ENCODE results near the gene GCNT3.

The GCNT3 gene, protein sequence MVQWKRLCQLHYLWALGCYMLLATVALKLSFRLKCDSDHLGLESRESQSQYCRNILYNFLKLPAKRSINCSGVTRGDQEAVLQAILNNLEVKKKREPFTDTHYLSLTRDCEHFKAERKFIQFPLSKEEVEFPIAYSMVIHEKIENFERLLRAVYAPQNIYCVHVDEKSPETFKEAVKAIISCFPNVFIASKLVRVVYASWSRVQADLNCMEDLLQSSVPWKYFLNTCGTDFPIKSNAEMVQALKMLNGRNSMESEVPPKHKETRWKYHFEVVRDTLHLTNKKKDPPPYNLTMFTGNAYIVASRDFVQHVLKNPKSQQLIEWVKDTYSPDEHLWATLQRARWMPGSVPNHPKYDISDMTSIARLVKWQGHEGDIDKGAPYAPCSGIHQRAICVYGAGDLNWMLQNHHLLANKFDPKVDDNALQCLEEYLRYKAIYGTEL

DNA sequence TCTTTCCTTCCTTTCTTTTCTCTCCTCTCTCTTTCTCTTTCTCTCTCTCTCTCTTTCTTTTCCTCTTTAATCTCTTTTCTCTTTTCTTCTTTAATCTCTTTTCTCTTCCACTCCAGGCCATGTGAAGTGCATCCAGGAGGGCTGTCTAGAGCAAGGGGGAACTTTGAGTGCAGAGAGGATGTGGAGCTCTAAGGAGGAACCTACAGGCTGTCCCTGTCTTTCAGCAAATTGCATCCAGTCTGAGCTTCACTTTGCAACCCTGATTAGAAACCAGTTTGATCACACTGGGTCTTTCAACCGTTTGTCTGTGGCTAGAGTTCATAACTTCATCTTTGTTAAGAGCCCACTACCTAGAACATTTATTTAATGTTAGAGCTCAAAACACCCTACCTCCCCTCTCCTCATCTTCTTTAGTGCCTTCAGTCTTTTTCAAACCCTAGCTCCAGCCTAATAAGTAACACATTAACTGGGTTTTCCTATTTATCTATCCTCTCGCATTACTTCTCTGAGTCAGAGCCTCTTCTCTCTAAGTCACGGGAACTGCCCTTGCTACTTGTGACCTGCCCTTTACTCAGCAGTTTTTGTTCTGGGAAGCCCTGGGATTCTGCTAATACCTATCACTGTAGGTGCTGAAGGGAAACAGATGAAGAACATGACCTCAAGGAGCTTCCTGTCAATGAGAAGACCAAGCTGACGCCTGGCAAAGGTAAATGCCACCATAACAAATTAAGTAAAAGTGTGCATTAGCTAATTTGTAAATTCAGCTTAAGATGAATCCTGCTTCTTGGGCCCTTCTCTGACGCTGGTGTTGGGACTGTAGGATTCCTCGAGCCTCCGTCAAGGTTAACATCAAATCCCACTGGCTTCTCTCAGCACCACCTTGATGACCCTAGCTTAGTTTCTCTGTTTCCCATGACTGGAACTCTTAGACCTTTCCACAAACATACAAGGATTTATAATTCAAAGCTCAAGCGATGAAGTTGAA, at the start of gene GCNT3:
GCNT3 (plus strand) TSS at position 508 of the 985 bp plus-strand sequence. CDS start 6,456 bp downstream, outside the sequence.
- no peak for DNase-seq

DNA sequence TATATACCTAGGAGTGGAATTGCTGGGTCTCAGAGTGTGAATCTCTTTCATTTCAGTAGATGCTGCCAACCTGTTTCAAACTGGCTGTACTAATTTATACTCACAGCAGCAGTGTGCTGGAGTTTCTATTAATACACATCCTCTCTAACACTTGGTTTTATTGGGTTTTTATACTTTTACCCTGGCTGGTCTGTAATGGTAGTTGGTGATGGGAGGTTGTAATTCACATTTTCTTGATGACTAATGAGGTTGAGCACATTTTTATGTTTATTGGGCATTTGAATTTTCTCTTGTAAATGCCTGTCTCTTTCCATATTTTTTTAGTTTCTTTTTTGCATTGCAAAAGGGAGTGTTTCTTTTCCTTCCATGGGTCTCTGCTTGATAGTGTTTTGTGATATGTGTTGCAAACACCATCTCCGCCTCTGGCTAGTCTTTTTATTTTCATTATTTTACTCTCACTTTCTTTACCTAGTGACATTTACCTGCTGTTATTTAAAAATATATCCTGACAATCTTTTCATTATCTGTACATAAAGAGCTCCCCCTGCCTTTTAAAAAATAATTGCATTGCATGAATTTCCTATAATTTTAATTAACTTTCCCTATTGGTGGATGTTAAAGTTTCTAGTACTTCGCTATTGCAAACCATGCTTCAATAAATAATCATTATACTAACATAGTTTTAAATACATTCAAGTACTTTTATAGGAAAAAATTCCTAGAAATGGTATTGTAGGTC, 49.0 kb upstream of the GCNT3 start:
- no peak for DNase-seq

DNA sequence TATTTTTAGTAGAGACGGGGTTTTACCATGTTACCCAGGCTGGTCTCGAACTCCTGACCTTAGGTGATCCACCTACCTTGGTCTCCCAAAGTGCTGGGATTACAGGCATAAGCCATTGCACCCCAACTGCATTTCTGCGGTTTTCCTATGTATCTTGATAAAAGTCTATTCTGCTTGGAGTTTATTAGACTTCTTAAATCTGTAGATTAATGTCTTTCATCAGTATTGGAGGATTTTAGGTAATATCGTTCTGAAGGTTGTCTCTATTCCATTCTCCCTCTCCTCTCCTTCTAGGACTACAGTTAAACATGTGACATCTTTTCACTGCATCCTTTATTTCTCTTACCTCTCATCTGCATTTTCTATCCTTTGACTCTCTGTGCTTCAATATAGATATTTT, 46.3 kb upstream of the GCNT3 start:
- DNase-seq: no peak

DNA sequence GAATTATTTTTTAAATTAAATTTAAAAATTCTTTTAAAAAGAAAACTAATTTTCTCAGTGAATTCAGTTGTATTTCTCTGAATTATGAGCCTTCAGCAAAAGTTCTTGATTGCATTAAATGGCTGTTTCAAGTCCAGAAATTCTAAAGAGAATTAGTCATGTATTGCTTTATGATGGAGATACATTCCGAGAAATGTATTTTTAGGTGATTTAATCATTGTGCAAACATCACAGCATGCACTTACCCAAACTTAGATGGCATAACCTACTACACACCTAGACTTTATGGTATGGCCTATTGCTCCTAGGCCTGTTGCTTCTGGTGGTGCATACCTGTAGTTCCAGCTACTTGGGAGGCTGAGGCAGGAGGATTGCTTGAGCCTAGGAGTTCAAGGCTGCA, 44.3 kb upstream of the GCNT3 start:
- no peak for DNase-seq

DNA sequence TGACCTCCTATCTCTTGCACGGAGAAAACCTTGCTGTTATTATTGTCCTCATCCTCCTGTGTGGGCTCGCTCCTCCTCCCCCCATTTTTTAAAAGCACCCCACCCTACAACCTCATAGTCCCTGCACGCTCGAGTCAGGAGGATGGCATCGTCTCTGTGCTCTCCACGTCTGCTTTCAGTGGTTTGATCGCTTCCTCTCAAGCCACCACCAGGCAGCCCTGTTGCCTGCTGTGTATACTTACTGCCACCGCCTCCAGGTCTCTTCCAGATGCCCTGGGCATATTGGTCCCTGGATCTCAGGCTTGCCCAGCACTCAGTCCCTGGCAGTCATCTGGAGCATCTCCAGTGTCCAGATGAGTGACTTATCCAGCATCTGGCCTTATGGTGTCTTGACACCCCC, 42.1 kb upstream of the GCNT3 start:
- DNase-seq: no peak

DNA sequence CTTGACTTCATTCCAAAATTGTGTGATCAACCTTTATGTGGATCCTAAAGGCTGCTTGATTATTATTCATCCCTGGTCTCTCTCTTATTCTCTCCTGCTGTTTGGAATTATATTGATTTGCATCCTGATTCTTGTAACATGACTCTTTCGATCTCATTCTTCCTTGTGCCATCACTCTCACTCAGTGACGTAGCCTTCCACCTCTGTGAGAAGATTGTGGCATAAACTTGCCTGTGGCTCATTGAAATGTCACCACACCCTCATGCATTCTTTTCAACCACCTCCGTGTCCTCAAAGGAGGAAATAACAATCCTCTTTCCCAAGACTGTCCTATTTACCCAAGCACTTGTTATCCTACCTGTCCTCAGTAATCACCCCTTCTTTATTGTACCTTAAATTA, 41.3 kb upstream of the GCNT3 start:
- no peak for DNase-seq

DNA sequence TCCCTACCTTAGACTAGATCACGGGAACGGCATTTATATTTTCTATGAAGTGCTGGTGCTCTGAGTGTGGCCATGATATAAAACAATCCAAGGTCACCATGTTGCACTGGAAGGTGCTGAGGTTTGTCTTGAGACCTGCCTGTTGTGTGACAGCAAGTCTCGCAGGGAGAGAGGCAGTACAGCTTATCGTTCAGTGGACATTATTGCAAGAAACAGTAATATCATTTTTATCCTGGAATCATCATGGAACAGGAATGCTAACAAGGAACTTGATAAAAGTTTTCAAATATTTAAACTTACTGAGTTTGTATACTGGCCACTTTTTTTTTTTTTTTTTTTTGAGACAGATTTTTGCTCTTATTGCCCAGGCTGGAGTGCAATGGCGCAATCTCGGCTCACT, 40.0 kb upstream of the GCNT3 start:
- DNase-seq: no peak

DNA sequence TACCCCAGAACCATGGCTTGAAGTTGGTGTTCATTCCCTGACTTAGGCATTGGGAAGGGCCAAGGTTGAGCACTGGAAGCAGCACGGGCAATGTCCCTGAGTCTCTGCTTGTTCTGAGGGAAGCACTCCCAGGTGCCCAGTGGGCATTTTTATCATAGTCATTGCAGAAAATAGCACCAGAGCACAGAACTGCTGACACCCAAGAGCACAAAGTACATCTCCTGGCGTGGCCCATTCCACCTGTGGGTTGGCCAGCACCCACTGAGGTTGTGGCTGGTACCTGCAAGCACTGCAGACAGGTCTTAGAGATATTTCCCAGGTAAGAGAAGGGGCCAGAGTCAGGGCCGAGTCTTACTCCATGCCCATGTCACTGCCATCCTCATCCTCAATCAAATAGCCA, 28.5 kb upstream of the GCNT3 start:
- DNase-seq: no peak

DNA sequence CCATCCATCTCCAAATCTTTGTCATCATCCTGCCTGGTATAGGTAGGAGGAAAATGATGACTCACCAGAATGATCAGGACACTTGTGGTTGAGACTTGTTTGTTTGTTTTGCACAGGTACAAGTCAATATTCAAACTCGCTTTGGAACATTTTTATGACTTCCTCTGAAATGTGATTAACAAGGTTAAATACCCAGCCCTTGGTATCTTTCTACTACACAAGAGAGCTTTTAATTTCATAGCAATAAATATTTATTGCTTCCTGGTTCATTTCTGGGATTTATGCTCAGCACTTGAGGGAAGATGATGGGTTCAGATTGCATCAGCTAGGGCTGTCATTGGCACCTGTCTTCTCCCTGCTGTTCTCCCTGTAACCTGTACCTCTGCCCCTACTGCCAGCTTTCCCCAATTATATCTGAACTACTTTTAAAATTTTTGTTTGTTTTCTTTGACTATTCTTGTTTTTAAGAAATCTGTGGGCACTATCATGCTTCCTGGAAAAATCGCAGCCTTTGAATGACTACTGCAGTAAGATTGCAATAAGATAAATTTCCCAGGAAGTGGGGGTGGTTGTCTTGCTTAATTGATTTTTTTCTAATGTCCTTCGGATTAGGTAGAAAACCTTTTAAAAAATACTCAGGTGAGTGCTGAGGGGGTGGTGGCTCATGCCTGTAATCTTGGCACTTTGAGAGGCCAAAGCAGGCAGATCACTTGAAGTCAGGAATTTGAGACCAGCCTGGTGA, 24.3 kb upstream of the GCNT3 start:
- DNase-seq: peak; percentile 86

DNA sequence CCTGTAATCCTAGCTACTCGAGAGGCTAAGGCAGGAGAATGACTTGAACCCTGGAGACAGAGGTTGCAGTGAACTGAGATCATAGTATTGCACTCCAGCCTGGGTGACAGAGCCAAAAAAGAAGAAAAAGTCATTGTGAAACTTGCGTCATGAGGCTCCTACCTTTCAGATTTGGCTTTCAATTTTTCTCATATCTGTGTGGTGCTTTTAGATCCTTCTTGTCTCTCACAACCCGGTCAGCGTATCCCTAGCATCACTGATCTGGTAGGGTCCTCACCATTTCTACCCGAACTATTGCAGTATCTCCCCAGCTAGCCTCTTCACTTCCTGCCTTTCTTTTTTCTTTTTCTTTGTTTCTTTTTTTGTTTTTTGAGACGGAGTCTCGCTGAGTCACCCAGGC, 21.6 kb upstream of the GCNT3 start:
- DNase-seq: no peak

DNA sequence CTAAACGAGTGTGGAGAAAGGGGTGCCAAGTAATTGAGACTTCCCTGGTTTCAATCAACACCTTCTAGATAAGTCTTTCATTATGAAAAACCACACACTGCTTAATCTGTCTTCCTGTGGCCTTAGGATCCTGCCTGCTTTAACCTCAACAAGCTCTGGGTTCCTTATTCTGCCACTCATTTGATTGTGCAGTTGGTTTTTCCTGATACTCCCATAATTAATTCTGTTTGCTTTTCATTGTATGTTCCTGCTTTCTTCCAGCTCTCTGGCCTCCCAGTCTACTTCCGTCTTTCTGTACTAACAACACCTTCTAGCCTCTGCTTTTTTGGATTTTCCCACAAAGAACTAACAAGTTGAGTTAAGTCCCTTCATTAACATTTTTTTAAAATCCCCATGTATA, 20.2 kb upstream of the GCNT3 start:
- DNase-seq: peak; percentile 81

DNA sequence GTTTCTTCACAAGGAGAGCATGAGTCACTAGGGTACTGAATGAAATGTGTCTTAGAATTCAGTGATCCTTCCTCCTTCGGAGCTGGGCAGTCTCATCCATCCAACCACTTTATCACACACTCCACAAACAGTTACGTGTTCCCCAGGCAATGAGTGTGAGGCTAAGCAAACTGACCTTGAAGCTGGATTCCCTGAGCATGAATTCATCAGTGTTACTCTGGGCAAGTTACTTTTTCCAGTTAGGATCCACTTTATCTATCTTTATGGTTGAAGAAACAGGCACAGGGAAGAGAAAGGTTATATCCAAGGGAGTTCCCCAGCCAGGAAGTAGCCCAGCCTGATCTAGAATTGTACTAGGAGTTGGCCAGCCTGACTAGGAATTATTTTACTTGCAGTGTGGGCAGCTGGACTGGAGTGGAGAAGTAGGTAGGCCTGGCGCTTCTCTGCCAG, 17.1 kb upstream of the GCNT3 start:
- DNase-seq: no peak

DNA sequence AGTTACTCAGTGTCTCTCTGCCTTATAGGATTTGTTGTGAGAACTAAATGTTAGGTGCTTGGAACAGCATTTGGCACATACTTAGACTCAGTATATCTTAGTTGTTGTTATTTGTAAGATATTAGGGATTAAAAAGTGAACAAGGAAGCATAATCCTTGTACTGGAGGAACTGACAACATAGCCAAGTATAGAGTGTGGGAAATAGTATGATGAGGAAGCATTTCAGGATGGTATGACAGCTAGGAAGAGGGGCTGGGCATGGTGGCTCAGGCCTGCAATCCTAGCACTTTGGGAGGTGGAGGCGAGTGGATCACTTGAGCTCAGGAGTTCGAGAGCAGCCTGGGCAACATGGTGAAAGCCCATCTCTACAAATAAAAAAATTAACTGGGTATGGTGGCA, 16.6 kb upstream of the GCNT3 start:
- DNase-seq: no peak

DNA sequence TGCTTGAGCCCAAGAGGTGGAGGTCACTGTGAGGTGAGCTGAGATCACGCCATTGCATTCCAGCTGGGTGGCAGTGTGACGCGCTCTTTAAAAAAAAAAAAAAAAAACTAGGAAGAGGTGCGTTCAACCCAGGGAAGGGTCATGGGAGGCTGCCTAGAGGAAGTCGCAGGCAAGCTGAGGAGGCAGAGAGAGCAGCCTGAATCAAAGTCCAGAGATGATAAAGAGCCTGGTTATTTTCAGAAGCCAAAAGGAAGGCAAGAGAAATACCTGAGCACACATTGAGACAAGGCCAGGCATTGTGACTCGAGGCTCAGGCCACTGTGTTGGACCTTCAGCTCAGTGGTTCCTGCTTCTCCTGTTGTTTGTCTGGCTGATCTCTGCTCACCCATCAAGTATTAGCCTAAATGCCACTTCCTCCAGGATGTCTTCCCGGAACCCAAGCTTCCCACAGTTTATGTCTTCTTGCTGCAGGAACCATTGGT, 16.1 kb upstream of the GCNT3 start:
- no peak for DNase-seq

DNA sequence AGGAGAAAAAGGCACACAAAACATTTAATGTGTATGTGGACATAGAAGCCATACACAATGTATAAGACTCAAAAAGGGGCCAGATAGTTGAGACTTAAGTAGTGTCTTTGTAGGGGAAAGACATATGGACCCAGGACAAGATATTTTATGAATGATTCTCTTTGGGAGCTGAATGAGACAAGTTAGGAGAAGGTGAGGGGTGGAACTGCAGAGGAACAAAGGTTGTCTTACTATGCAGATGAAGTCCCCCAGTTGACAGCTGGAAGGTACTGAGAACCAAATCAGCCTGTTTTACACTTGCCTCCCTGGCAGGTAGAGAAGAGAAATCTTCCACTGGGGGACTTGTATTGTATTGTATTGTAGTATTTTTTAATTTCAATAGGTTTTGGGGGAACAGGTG, 14.9 kb upstream of the GCNT3 start:
- DNase-seq: no peak

DNA sequence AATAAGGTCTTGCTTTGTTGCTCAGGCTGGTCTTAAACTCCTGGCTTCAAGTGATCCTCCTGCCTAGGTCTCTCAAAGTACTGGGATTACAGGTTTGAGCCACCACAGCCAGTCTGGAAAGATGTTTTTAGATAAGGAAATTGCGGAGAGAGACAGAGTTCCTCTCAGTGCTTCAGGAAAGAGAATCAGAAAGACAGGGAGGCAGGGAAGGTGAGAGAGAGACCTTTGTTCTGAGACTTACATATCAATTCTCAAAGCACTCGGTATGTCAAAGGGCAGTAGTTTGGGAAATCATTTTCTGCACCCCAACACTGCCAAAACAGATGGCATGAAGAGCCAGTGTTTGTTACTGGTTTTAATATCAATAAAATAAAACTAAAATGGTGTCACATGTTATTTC, 13.1 kb upstream of the GCNT3 start:
- no peak for DNase-seq

DNA sequence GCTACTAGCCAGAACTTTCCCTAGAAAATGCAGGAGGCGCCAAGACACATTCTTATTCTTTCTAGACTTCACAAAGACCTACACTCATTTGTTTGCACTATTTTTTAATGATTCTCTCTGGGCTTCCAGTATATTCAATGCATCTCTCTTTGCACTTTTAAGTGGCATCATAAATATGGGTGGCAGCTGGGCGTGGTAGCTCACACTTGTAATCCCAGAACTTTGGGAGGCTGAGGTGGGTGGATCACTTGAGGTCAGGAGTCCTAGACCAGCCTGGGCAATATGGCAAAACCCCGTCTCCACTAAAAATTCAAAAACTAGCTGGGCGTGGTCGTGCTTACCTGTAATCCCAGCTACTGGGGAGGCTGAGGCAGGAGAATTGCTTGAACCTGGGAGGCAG, 5.6 kb upstream of the GCNT3 start:
- no peak for DNase-seq

DNA sequence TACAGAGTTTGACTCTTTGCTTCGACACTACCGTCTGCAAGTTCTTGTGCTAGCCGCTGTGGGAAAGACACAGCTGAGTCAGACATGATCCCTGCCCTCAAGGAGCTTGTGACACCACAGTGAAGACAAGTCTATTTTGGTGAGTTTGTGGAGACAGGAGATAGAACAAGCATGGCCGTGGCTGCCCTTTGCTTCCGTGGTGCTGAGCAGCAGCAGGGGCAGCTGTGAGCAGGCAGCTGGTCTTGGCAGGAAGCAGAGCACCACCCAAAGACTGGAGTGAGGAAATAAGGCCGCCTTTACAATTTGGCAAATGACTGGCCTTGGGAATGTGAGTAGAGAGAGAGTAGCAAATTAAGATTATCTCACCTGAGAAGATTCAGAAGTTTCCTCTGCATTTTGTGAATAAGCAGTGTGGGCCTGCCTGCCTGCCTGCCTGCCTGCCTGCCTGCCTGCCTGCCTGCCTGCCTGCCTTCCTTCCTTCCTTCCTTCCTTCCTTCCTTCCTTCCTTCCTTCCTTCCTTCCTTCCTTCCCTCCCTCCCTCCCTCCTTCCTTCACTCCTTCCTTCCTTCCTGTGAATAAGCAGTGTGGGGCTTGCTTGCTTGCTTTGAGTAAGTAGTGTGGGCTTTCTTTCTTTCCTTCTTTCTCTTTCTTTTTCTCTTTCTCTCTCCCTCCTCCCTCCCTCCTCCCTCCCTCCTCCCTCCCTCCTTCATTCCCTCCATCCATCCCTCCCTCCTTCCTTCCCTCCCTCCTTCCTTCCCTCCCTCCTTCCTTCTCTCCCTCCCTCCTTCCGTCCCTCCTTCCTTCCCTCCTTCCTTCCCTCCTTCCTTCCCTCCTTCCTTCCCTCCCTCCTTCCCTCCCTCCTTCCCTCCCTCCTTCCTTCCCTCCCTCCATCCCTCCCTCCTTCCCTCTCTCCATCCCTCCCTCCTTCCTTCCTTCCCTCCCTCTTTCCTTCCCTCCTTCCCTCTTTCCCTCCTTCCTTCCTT, 1.6 kb upstream of the GCNT3 start:
- peak; percentile 44 for DNase-seq

DNA sequence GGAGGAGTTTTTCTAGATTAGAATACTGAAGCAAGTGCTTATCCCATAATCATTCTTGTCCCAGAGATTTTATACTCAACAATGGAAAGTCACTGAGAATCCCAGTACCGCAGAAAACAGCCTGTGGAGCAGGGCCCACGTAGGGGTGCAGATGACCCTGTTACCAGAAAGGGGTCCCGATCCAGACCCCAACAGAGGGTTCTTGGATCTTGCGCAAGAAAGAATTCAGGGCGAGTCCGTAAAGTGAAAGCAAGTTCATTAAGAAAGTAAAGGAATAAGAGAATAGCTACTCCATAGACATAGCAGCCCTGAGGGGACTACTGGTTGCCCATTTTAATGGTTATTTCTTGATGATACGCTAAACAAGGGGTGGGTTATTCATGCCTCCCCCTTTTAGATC, 2.6 kb downstream of the GCNT3 start:
- no peak for DNase-seq

DNA sequence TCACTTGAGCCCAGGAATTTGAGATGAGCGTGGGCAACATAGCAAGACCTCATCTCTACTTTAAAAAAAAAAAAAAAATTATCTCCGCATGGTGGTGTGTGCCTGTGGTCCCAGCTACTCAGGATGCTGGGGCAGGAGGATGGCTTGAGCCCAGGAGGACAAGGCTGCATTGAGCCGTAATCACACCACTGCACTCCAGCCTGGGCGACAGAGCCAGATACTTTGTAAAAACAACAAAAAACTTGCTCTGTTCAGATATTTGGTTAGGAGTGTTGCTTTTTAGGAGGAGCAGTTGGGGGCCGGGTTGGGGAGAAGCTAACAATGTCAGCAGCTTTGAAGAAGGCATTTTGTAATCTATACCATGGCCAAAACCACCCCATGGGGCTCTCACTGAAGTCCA, 4.1 kb downstream of the GCNT3 start:
- no peak for DNase-seq

DNA sequence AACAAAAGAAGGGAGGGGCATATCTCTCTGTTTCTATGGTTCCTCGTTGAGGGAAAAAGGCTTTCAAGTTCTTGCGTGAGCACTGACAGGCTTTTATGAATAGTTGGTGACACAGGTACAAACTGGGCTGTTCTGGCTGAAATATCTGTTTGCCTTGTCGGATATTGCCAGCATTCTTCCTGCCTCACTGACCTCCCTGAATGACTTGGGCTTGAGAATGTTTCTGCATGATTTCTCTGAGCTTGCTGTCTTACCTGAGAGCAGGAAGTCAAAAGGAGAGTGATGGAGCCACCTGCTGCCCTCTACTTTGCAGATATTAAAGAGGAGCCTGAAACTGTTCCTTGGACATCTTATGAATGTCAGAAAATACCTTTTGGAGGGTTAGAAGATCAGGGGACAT, 4.8 kb downstream of the GCNT3 start:
- DNase-seq: peak; percentile 57
